Esophagus (tissue), 2 donors: Measurements from ENCODE around the gene ADARB2. TPM values are rescaled to one million over a fixed set of nuclear protein-coding genes. Genes with fewer than 3 reads are reported as not detected.

Experiments used
- H3K27ac ChIP-seq, 2 donors: one replicate each; pipeline ENCODE4 v1.5.1; 2013; ENCODE audit warnings: low read depth in 2 of 2, mild to moderate bottlenecking in 2 of 2, inconsistent platforms in 1 of 2, low read length in 1 of 2, moderate library complexity in 1 of 2
- H3K27me3 ChIP-seq, 2 donors: one replicate each; pipeline ENCODE4 v1.6.1; 2013; ENCODE audit warnings: low read length in 2 of 2, control low read depth in 1 of 2, mild to moderate bottlenecking in 1 of 2; ENCODE audit not compliant: insufficient read depth in 2 of 2, control insufficient read depth in 1 of 2
- H3K36me3 ChIP-seq, 2 donors: one replicate each; pipeline ENCODE4 v1.6.1; 2013; ENCODE audit warnings: low read length in 1 of 2; ENCODE audit not compliant: control insufficient read depth in 2 of 2, insufficient read depth in 2 of 2
- H3K4me1 ChIP-seq, 2 donors: one replicate each; pipeline ENCODE4 v1.6.1; 2013; ENCODE audit warnings: low read length in 1 of 2; ENCODE audit not compliant: control insufficient read depth in 2 of 2, insufficient read depth in 2 of 2
- H3K4me3 ChIP-seq, 2 donors: one replicate each; pipeline ENCODE4 v1.5.1; 2013; ENCODE audit warnings: low read length in 2 of 2, mild to moderate bottlenecking in 2 of 2, low read depth in 1 of 2, moderate library complexity in 1 of 2
- H3K9me3 ChIP-seq, 2 donors: one replicate each; pipeline ENCODE4 v1.6.1; 2013; ENCODE audit warnings: mild to moderate bottlenecking in 2 of 2, low read depth in 1 of 2, low read length in 1 of 2, moderate library complexity in 1 of 2; ENCODE audit not compliant: control insufficient read depth in 2 of 2, insufficient read depth in 1 of 2
- WGBS, 2 donors: extraction: QIAGEN DNeasy Blood & Tissue Kit; methylation state at CpG; one replicate each; pipeline ENCODE4 v1.1.7; 2013; 5-methylcytosine and 5-hydroxymethylcytosine counted together
- polyA plus RNA-seq, 2 donors: library from polyadenylated mRNA; stranded (reverse); fragments of 200-250 nt; gene quantifications; one replicate each; pipeline ENCODE4 v1.2.3, GENCODE V29; 2013
- donor health status: healthy with polysubstance abuse.
- donor health status: Bipolar disorder and iron deficiency.

ADARB2 gene
- polyA plus RNA-seq, 2 donors: 0.33 to 0.65 TPM

DNA sequence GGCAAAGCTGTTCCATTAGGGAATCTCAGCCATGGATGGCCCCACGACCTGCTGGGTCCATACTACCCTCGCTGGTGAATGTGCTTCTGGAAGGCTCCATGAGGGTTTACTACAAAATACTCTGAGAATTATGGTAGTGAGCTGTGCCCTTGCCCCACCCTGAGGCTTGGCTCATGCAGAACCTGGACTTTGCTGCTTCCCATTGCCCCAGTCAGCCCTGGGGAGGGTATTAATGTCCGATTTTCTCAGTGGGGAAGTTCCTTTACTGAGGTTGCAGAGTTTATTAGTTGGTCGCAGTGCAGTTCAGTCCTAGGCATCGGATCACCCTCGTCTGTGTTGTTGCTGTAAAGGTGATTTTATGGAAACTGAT lies 371.0 kb downstream of the ADARB2 start:
- Histone ChIP-seq H3K4me1 (peaks cover 0 to 7% of the 10 kb centered on the region in 2 donors), H3K27ac (peak overlapping the region in 1 of 2 donors; percentile 58), H3K9me3 (peaks cover 4 to 6% of the 10 kb centered on the region in 2 donors), H3K36me3 (no peaks in the 10 kb centered on the region), H3K4me3 (no peak overlapping the region), H3K27me3 (no peaks in the 10 kb centered on the region)
- WGBS, 2 donors: 67 to 75% methylated on average over 6 of the region's 6 CpGs

DNA sequence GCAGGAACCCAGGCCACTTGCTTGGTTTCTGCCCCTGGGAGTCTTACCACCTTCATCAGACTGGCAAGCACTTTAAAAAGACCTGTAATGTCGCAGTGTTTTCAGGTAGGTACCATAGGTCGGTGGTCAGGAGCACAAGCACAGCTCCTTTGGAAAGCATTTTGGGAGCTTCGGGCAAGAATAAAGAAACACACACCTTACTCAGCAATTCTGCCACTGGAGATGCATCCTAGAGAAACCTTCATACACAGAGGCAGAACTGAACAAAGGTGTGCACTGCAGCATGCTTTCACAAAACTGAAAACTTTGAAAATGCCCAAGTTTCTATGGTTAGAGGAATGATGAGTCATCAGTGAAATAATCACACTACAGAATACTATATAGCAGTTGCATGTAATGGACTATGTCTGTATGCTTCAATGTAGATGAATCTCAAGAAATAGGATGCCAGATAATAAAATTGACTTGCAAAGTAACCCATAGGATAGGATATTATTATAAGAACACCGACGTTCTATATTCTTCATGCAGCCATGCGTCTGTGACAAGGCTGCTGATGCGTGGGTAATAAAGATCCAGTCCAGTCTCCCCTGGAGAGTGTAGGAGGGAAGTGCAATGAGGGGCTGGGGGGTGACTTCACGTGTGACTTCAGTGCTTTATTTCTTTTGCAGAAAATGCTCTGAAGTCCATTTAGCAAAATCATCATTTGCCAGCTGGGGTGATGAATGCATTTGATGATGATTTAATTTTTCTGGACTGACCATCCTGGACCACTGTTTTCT lies 371.6 kb downstream of the ADARB2 start:
- no peaks in the 10 kb centered on the region for H3K36me3 ChIP-seq
- H3K4me3 ChIP-seq: no peak overlapping the region
- H3K4me1 ChIP-seq: peaks cover 0 to 7% of the 10 kb centered on the region in 2 donors
- H3K27ac ChIP-seq: no peak overlapping the region
- peaks cover 4 to 6% of the 10 kb centered on the region in 2 donors for H3K9me3 ChIP-seq
- no peaks in the 10 kb centered on the region for H3K27me3 ChIP-seq
- 80 to 87% methylated on average over 8 of the region's 8 CpGs for WGBS, 2 donors

DNA sequence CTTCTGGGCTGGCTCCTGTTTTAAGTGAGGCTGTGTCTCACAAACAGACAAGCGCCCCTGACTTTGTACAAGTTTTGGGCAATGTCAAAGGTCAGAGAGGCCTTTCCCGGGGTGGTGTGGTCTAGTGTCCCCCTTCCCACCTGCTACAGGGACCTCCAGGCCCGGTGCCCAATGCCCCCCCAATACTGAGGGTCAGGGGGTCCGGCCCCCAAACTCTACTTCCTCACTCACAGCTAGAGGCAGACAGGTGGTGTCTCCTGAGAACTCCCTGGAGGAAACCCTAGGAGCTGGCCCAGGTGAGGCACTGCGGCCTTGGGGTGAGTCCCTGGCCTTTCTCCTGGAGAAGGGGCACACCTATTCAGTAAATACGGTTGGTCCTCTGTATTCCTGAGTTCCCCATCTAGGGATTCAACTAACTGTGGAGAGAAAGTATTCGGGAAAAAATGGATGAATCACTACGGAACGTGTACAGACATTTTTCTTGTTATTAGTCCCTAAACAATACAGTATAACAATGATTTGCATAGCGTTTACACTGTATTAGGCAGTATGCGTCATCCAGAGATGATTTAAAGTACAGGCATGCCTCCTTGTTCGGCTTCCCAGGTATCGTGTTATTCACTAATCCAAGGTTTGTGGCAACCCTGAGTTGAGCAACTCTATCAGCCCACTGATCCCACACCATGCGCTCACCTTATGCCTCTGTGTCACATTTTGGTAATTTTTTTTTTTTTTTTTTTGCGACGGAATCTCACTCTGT lies 373.0 kb downstream of the ADARB2 start:
- no peaks in the 10 kb centered on the region for H3K27me3 ChIP-seq

DNA sequence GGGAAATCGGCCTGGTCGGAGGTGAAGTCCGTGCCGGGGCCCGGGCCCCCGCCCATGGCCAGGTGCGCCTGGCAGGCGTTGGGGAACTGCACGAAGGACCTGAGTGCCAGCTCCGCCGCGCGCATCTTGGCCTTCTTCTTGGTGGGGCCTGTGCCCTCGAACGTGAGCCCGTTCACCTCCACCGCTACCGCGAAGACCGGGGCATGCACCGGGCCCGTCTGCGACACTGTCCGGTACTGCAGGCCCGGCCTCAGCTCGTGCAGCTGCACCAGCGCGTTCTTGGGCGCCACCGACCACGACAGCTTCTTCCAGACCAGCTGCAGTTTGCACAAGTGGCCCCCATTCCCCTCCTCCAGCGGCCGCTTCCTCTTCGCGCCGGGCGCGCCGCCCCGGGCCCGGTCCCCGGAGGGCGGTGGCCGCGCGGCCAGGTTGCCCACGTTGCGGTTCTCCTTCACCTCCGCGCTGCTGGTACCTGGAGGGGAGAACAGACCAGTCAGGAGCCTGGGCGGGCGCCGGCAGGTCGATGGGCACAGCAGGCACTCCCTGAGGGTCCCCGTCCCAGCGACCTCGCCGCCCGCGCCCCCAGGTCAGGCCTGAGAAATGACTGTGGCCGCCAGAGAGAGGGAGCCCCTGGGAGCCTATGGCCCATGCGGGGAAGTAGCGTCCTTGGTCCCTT lies 373.7 kb downstream of the ADARB2 start:
- Histone ChIP-seq H3K4me1 (peaks cover 0 to 7% of the 10 kb centered on the region in 2 donors), H3K9me3 (peaks cover 4 to 6% of the 10 kb centered on the region in 2 donors), H3K36me3 (no peaks in the 10 kb centered on the region), H3K4me3 (no peak overlapping the region), H3K27ac (no peak overlapping the region), H3K27me3 (no peaks in the 10 kb centered on the region)
- 80% methylated on average over 55 to 63 of the region's 63 CpGs for WGBS, 2 donors

More for the DNA sequence above, 373.0 kb downstream of the ADARB2 start:
- peaks cover 0 to 7% of the 10 kb centered on the region in 2 donors for H3K4me1 ChIP-seq
- 60 to 68% methylated on average over 14 to 16 of the region's 16 CpGs for WGBS, 2 donors
- peak overlapping the region in 1 of 2 donors; percentile 65 for H3K27ac ChIP-seq
- peaks cover 4 to 6% of the 10 kb centered on the region in 2 donors for H3K9me3 ChIP-seq
- H3K36me3 ChIP-seq: no peaks in the 10 kb centered on the region
- no peak overlapping the region for H3K4me3 ChIP-seq

DNA sequence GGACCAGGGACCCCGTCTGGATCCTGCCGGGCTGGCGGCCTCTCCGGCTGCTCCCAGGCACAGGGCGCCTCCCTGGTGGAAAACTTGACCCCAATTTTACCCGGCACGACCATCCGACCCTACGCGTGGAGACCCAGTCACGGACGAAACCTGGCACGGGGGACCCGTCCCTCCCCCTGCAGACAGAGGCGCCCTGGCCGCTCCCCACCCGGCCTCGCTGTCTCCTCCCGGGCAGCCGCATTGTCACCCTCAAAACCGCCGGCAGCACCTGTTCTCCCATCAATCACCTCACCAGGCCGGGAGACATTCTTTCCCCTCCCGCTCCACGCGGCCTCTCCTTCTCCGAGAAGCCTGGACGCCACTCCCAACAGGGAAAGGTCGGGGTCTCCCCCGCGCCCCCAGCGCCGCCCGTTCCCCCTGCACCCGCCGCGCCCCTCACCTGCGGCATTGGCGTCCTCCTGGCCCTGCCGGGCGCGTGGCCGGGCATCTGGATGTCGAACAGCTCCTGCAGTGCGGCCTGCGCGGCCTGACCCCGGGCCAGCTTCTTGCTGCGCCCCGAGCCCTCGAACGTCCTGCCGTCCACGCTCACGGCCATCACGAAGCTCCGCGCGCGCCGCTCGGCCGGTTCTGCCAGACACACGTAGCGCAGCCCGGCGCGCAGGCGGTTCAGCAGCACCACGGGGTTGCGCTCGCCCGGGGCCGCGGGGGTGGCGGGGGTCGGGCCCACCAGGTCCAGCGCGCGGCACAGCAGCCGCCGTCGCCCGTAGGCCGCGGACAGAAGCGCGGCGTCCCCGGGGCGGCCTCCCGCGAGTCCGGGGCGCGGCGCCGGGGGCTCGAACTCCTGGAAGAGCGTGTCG lies 374.5 kb downstream of the ADARB2 start:
- Histone ChIP-seq H3K4me3 (no peak overlapping the region), H3K9me3 (peaks cover 4 to 6% of the 10 kb centered on the region in 2 donors), H3K27ac (no peak overlapping the region), H3K36me3 (no peaks in the 10 kb centered on the region), H3K27me3 (no peaks in the 10 kb centered on the region), H3K4me1 (peaks cover 0 to 5% of the 10 kb centered on the region in 2 donors)
- 80 to 82% methylated on average over 101 of the region's 101 CpGs for WGBS, 2 donors

DNA sequence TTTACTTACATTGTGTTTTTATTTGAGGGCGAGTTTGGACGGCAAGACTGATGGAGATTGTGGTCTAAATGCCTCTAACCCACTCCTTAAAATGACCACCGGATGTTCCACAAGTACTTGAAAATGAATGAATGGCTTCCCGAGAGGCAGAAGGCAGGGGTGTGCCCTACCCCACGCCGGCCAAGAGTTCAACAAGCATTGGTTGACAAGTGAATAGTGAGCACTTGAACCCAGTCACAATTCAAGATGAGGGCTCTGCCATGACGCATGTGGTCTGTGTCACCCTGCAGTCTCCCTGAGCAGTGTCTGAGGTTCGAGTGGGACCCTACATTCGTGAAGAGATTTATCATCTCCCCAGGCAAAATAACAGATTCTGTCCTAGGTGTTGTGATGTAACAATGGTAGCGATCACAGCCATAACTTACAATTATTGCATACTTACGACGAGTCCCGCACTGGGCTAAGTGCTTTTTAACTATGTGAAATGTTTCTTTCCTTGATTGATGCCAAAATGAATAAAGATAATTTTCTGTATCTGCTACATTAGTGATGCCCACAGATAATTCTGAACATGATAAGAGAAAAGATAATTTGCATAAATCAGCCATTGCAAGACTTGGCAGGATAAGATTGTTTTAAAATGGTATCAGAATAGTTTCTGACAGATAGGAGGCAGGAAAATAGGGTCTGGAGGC lies 375.8 kb downstream of the ADARB2 start:
- Histone ChIP-seq H3K27ac (no peak overlapping the region), H3K9me3 (peaks cover 4 to 6% of the 10 kb centered on the region in 2 donors), H3K27me3 (no peaks in the 10 kb centered on the region), H3K4me3 (no peak overlapping the region), H3K4me1 (peaks cover 0 to 4% of the 10 kb centered on the region in 2 donors), H3K36me3 (no peaks in the 10 kb centered on the region)
- 87 to 90% methylated on average over 13 of the region's 13 CpGs for WGBS, 2 donors

DNA sequence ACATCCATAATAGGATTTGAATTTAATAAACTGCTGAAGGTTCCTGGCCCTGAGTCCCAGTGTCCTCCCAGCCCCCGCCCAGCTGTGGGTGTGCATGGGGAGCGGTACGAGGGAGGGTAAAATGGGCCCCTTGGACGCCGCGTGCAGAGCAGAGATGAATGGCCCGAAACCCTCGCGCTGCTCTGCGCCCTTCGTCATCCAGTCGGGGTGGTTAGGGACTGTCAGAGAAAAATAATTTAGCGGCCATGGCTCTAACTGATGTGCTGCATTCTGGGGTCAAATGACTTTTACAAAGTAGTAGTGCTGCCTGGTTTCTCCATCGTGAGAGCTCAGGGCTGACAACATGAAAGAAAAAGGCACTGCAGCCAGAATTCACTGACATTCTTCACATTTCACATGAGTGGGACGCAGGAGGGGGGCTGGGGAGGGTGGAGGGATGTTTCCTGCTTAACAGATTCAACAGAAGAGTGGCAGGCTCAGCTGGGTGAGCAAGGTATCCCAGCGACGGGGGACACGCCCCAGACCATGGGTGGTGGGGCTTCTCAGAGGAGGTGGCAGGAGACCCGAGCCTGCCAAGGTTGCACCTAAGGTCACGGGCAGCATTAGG lies 376.7 kb downstream of the ADARB2 start:
- Histone ChIP-seq H3K4me1 (no peaks in the 10 kb centered on the region), H3K27me3 (no peaks in the 10 kb centered on the region), H3K4me3 (no peak overlapping the region), H3K9me3 (peaks cover 4 to 6% of the 10 kb centered on the region in 2 donors), H3K27ac (no peak overlapping the region), H3K36me3 (no peaks in the 10 kb centered on the region)
- 40 to 60% methylated on average over 20 of the region's 20 CpGs for WGBS, 2 donors

DNA sequence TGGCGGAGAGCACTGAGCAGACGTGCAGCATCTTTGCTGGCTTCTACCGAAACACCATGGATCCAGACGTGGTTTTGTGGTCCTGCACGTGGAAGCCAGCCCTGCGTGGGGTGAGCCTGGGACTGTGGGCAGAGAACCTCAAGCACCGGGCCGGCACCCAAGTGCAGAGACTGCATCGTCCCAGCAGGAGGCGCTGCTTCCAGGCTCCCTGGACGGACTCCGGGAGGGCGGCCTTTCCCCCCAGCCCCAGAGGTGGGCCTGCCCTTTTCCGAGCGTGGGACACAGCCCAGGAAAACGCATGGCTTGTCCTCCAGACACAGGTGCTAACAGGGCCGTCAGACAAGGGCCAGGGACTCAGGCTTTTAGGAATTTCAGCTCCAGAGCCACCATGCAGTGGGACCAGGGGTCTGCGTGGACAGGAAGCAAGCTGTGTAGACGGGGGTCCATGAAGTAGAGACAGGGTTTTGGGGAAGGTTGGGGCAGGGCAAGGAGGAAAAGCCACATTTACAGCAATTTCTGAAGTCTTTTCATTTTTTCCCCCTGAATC lies 377.2 kb downstream of the ADARB2 start:
- H3K27me3 ChIP-seq: no peaks in the 10 kb centered on the region
- no peak overlapping the region for H3K4me3 ChIP-seq
- 70 to 80% methylated on average over 19 of the region's 19 CpGs for WGBS, 2 donors
- no peaks in the 10 kb centered on the region for H3K4me1 ChIP-seq
- H3K27ac ChIP-seq: no peak overlapping the region
- H3K36me3 ChIP-seq: no peaks in the 10 kb centered on the region
- peaks cover 4 to 6% of the 10 kb centered on the region in 2 donors for H3K9me3 ChIP-seq
